Liver (tissue), 9 donors: ENCODE results near the gene TTLL13. TPM values are rescaled to one million over a fixed set of nuclear protein-coding genes. Genes with fewer than 3 reads are reported as not detected.
"Not testable (repeated sequence)": the region's sequence is repeated elsewhere in the genome, so short reads cannot be mapped to it uniquely, and the experiment has no call there.

Experiments used
- DNase-seq: peaks from one replicate; pipeline ENCODE4 v3.0.0-alpha.2; 2017; ENCODE audit warnings: low spot score
- H3K27ac ChIP-seq, 2 donors: one replicate each; pipeline ENCODE4 v1.7.0; 2013; ENCODE audit warnings: inconsistent platforms in 2 of 2, low read length in 2 of 2, control low read depth in 1 of 2, low read depth in 1 of 2, mild to moderate bottlenecking in 1 of 2
- H3K27me3 ChIP-seq, 4 donors: one replicate each; pipeline versions ENCODE4 v1.6.1 to v1.7.0; 2013; ENCODE audit warnings: low read length in 3 of 4, inconsistent platforms in 1 of 4, mild to moderate bottlenecking in 1 of 4, moderate library complexity in 1 of 4; ENCODE audit not compliant: control insufficient read depth in 4 of 4, insufficient read depth in 4 of 4
- H3K36me3 ChIP-seq, 4 donors: one replicate each; pipeline versions ENCODE4 v1.6.1 to v1.7.0; 2013; ENCODE audit warnings: low read length in 3 of 4, mild to moderate bottlenecking in 3 of 4, low read depth in 1 of 4, moderate library complexity in 1 of 4; ENCODE audit not compliant: control insufficient read depth in 4 of 4, insufficient read depth in 3 of 4
- H3K4me1 ChIP-seq, 4 donors: one replicate each; pipeline versions ENCODE4 v1.6.1 to v1.7.0; 2013; ENCODE audit warnings: low read length in 3 of 4, mild to moderate bottlenecking in 3 of 4, moderate library complexity in 1 of 4; ENCODE audit not compliant: control insufficient read depth in 4 of 4, insufficient read depth in 4 of 4
- H3K4me3 ChIP-seq, 3 donors: one replicate each; pipeline versions ENCODE4 v1.6.1 to v1.7.0; 2013; ENCODE audit warnings: low read length in 3 of 3, control low read depth in 1 of 3, low read depth in 1 of 3, mild to moderate bottlenecking in 1 of 3
- H3K9ac ChIP-seq, 2 donors: one replicate each; pipeline ENCODE4 v1.7.0; 2013; ENCODE audit warnings: low read length in 2 of 2, mild to moderate bottlenecking in 2 of 2, moderate library complexity in 2 of 2, control low read depth in 1 of 2, low read depth in 1 of 2
- H3K9me3 ChIP-seq, 4 donors: one replicate each; pipeline versions ENCODE4 v1.6.1 to v1.7.0; 2013; ENCODE audit warnings: low read length in 3 of 4; ENCODE audit not compliant: control insufficient read depth in 4 of 4
- FOXA1 ChIP-seq: IDR thresholded peaks from 2 replicates; pipeline ENCODE4 v1.6.1; 2016; ENCODE audit warnings: antibody characterized with exemption
- FOXA2 ChIP-seq: IDR thresholded peaks from 2 replicates; pipeline ENCODE4 v1.6.1; 2016; ENCODE audit warnings: antibody characterized with exemption
- GABPA ChIP-seq, 2 donors: IDR thresholded peaks in 1 of 2; conservative IDR thresholded peaks in 1 of 2; 2 replicates each; pipeline ENCODE4 v1.6.1; 2016; ENCODE audit warnings: antibody characterized with exemption in 2 of 2, mild to moderate bottlenecking in 1 of 2, moderate library complexity in 1 of 2
- HNF4G ChIP-seq: IDR thresholded peaks from 2 replicates; pipeline ENCODE4 v1.6.1; 2016; ENCODE audit warnings: antibody characterized with exemption
- JUND ChIP-seq, 2 donors: IDR thresholded peaks; 2 replicates each; pipeline ENCODE4 v1.6.1; 2016; ENCODE audit warnings: antibody characterized with exemption in 2 of 2
- MAX ChIP-seq: IDR thresholded peaks from 2 replicates; pipeline ENCODE4 v1.6.1; 2016; ENCODE audit warnings: antibody characterized with exemption
- NR2F2 ChIP-seq: IDR thresholded peaks from 2 replicates; pipeline ENCODE4 v1.6.1; 2016; ENCODE audit warnings: antibody characterized with exemption
- REST ChIP-seq: IDR thresholded peaks from 2 replicates; pipeline ENCODE4 v1.6.1; 2016; ENCODE audit warnings: antibody characterized with exemption, mild to moderate bottlenecking
- RXRA ChIP-seq, 2 donors: IDR thresholded peaks; 2 replicates each; pipeline ENCODE4 v1.6.1; 2017 to 2018; ENCODE audit warnings: antibody characterized with exemption in 2 of 2, mild to moderate bottlenecking in 1 of 2
- TAF1 ChIP-seq: conservative IDR thresholded peaks from 2 replicates; pipeline ENCODE4 v1.6.1; 2016; ENCODE audit warnings: antibody characterized with exemption, mild to moderate bottlenecking
- whole genome bisulfite sequencing: extraction: QIAGEN DNeasy Blood & Tissue Kit; methylation state at CpG from one replicate; pipeline ENCODE4 v1.1.7; 2013; 5-methylcytosine and 5-hydroxymethylcytosine counted together
- polyA plus RNA-seq, 2 donors: library from polyadenylated mRNA; stranded (reverse) in 1 of 2; unstranded in 1 of 2; fragments of 200-250 nt in 1 of 2; fragments of >200 nt in 1 of 2; fragmentation: Nextera tagmentation in 1 of 2; extraction: Ambion mirVana in 1 of 2; gene quantifications; one replicate each; pipeline versions ENCODE4 v1.2.1 to v1.2.3, GENCODE V29; 2013 to 2015
- total RNA-seq, 2 donors: library from RNA; depleted of rRNA; stranded (reverse); fragments of >200 nt; gene quantifications; one replicate each; pipeline ENCODE4 v1.2.3, GENCODE V29; 2014
- TF ChIP-seq, protein P1 (sequence below): fragments of 150-350 bp; IDR thresholded peaks from 2 replicates; pipeline ENCODE4 v1.5.1; 2017; ENCODE audit warnings: improper control_type of control experiment, low read depth, low read length; ENCODE audit not compliant: missing input control
- TF ChIP-seq, protein P2 (sequence below): IDR thresholded peaks from 2 replicates; pipeline ENCODE4 v1.6.1; 2016; ENCODE audit warnings: antibody characterized with exemption
- donor health status: healthy.
- donor health status: healthy.
- donor health status: healthy.
- donor health status: healthy.
- donor health status: healthy.

TTLL13 gene
- total and polyA plus RNA-seq, 4 donors: 0.08 to 0.17 TPM; not detected in 2

DNA sequence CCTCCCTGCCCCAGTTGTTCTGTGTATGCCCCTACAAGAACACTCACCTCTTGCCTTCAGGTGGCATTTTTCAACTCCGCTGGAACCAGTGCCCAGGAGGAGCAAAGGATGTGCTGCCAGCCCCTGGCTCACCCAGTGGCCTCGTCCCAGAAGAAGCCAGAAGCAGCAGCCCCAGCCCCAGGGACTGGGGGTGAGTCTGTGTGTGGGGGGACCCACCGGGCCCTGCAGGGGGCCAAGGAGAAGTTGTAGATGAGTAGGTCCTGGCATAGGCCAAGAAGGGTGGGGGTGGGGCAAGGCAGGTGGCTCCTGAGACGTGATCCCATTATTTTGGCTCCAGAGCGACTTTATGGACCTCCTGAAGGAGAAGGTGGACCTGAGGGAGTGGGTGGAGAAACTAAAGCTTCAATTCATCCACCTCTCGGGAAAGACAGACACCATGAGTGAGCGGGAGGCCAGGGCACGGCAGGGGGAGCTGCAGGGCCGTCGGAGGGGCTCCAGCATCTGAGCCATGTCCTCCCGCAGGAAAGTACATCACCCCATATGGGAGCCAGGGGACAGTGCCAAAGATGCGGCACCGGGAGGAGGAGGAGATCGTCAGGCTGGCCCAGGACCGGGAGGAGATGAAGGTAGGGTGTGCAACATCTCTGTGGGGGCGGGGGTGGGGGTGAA, 45.4 kb downstream of the TTLL13 start (continued):
- no peak for TF ChIP-seq MAX
- TF ChIP-seq, protein P1, sequence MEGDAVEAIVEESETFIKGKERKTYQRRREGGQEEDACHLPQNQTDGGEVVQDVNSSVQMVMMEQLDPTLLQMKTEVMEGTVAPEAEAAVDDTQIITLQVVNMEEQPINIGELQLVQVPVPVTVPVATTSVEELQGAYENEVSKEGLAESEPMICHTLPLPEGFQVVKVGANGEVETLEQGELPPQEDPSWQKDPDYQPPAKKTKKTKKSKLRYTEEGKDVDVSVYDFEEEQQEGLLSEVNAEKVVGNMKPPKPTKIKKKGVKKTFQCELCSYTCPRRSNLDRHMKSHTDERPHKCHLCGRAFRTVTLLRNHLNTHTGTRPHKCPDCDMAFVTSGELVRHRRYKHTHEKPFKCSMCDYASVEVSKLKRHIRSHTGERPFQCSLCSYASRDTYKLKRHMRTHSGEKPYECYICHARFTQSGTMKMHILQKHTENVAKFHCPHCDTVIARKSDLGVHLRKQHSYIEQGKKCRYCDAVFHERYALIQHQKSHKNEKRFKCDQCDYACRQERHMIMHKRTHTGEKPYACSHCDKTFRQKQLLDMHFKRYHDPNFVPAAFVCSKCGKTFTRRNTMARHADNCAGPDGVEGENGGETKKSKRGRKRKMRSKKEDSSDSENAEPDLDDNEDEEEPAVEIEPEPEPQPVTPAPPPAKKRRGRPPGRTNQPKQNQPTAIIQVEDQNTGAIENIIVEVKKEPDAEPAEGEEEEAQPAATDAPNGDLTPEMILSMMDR: no peak

DNA sequence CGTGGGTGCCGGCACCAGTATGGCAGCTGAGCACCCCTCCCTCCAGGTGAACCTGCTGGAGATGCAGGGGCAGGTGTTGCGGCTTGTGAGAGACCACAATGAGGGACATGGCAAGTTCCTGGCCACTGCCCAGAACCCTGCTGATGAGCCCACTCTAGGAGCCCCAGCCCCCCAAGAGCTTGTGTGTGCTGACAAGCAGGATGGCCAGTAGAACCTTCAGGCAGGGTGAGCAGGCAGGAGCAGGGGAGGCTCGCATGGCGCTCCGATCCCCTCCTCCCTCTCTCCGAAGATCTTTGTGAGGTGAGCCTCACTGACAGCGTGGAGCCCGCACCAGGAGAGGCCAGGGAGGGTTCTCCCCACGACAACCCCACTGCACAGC, 45.9 kb downstream of the TTLL13 start:
- Histone ChIP-seq H3K27me3 (no peaks in the 10 kb centered on the region), H3K4me1 (peaks cover 0 to 7% (median 0%) of the 10 kb centered on the region in 4 donors), H3K4me3 (no peak overlapping the region), H3K27ac (no peak overlapping the region), H3K36me3 (no peaks in the 10 kb centered on the region), H3K9me3 (no peaks in the 10 kb centered on the region), H3K9ac (no peak overlapping the region)
- no peak for DNase-seq
- TF ChIP-seq HNF4G (no peak), JUND (IDR thresholded peaks at IDR 0.05) (no peak)
- TF ChIP-seq, protein P2, sequence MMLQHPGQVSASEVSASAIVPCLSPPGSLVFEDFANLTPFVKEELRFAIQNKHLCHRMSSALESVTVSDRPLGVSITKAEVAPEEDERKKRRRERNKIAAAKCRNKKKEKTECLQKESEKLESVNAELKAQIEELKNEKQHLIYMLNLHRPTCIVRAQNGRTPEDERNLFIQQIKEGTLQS: no peak
- 71% methylated on average over 10 of the region's 10 CpGs for whole genome bisulfite sequencing

- not testable (repeated sequence) for H3K9me3 ChIP-seq, H3K36me3 ChIP-seq, H3K4me3 ChIP-seq, H3K4me1 ChIP-seq, H3K27me3 ChIP-seq, DNase-seq, H3K27ac ChIP-seq, H3K9ac ChIP-seq
- 64% methylated on average over 4 of the region's 4 CpGs for WGBS
Observed at GRCh38 chr15:90296316-90296884, 47.0 kb downstream of the TTLL13 start.

GRCh38 chr15:90297021-90297420, 47.7 kb downstream of the TTLL13 start:
- Histone ChIP-seq H3K36me3 (no peaks in the 10 kb centered on the region), H3K27ac (no peak overlapping the region), H3K27me3 (no peaks in the 10 kb centered on the region), H3K9ac (no peak overlapping the region), H3K9me3 (no peaks in the 10 kb centered on the region), H3K4me3 (no peak overlapping the region), H3K4me1 (peaks cover 0 to 7% (median 0%) of the 10 kb centered on the region in 4 donors)
- no peak for TF ChIP-seq RXRA (IDR thresholded peaks at IDR 0.05)
- no peak for TF ChIP-seq MAX
- TF ChIP-seq, protein P2: no peak
- TF ChIP-seq TAF1: no peak
- TF ChIP-seq FOXA1: no peak
- TF ChIP-seq NR2F2: no peak
- TF ChIP-seq FOXA2: no peak
- TF ChIP-seq, protein P1: no peak
- TF ChIP-seq REST: no peak
- no peak for TF ChIP-seq JUND (IDR thresholded peaks at IDR 0.05)
- no peak for TF ChIP-seq GABPA (IDR thresholded peaks at IDR 0.05 in 1 of 2, conservative IDR thresholded peaks at IDR 0.05 in 1 of 2)
- 76% methylated on average over 4 of the region's 4 CpGs for WGBS
- DNase-seq: no peak
